Panc1 (cell line): ENCODE data around the gene RPH3AL.

Experiments
- POLR2AphosphoS5 ChIP-seq: IDR thresholded peaks from 2 replicates; pipeline ENCODE4 v1.6.1; 2012; ENCODE audit warnings: mild to moderate bottlenecking, low read depth, low read length, moderate library complexity
- SIN3A ChIP-seq: IDR thresholded peaks from 2 replicates; pipeline ENCODE4 v1.6.1; 2012; ENCODE audit warnings: low read depth, mild to moderate bottlenecking, low read length, moderate library complexity, borderline replicate concordance; ENCODE audit not compliant: insufficient read depth
- TCF7L2 ChIP-seq: IDR thresholded peaks from 2 replicates; pipeline ENCODE4 v1.6.1; 2011; ENCODE audit warnings: mild to moderate bottlenecking, low read depth, low read length, inconsistent platforms

- TF ChIP-seq POLR2AphosphoS5 (no peak), TCF7L2 (no peak), SIN3A (no peak)
These were observed 55.5 kb downstream of the RPH3AL start for GRCh38 chr17:296906-297690.
